AG09309 (cell line): ENCODE results near the gene CYP3A5.
A peak's percentile ranks its signal among the peaks of the same experiment; 100 is the strongest.

Experiments used
- DNase-seq: peaks from one replicate; pipeline ENCODE4 v3.0.0-alpha.2; 2010; ENCODE audit warnings: low read depth
- H3K4me3 ChIP-seq: 2 replicates; pipeline ENCODE4 v1.5.1; 2011; ENCODE audit warnings: mild to moderate bottlenecking, low read depth, low read length, moderate library complexity; ENCODE audit not compliant: control insufficient read depth
- TF ChIP-seq, protein P1 (sequence below): IDR thresholded peaks from 2 replicates; pipeline ENCODE4 v1.5.1; 2011; ENCODE audit warnings: mild to moderate bottlenecking, low read depth, low read length, inconsistent platforms; ENCODE audit not compliant: insufficient read depth, control insufficient read depth; ENCODE audit errors: missing control alignments

Gene CYP3A5

DNA sequence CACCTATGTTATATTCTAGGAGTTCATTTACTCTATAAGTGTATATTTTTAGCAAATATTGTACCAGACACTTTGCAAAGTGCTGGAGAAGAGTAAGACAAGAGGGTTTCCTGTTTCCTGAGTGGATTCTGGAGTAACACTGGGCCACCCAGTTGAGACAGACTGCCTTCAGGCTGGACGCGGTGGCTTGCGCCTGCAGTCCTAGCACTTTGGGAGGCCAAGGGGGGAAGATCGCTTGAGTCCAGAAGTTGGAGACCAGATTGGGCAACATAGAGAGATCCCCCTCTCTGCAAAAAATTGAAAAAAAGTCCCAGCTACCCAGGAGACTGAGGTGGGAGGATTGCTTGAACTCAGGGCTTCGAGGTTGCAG lies 63.8 kb downstream of the CYP3A5 start:
- TF ChIP-seq, protein P1, sequence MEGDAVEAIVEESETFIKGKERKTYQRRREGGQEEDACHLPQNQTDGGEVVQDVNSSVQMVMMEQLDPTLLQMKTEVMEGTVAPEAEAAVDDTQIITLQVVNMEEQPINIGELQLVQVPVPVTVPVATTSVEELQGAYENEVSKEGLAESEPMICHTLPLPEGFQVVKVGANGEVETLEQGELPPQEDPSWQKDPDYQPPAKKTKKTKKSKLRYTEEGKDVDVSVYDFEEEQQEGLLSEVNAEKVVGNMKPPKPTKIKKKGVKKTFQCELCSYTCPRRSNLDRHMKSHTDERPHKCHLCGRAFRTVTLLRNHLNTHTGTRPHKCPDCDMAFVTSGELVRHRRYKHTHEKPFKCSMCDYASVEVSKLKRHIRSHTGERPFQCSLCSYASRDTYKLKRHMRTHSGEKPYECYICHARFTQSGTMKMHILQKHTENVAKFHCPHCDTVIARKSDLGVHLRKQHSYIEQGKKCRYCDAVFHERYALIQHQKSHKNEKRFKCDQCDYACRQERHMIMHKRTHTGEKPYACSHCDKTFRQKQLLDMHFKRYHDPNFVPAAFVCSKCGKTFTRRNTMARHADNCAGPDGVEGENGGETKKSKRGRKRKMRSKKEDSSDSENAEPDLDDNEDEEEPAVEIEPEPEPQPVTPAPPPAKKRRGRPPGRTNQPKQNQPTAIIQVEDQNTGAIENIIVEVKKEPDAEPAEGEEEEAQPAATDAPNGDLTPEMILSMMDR, result no peak
- DNase-seq, result no peak
- H3K4me3 ChIP-seq, result peak overlapping the region; percentile 83

DNA sequence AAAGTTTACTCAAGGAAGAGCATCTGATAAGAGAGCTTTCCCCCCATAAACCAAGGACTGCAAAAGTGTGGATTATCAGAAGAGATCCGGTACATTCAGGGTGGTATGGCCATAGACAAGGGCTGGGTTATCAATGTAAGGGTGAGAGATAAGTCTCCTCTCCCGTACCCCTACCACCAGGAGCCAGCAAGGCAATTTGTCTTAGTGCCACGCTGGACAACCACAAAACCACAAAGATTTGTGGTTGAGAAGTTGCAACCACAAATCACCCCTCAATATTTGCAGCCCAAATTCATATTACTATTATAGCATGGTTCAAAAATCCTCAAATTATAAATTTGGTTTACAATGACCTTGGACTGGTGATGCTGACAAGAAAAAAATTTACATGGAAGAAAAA lies 65.3 kb downstream of the CYP3A5 start:
- H3K4me3 ChIP-seq, result no peak overlapping the region
- no peak for DNase-seq
- TF ChIP-seq, protein P1, result no peak

DNA sequence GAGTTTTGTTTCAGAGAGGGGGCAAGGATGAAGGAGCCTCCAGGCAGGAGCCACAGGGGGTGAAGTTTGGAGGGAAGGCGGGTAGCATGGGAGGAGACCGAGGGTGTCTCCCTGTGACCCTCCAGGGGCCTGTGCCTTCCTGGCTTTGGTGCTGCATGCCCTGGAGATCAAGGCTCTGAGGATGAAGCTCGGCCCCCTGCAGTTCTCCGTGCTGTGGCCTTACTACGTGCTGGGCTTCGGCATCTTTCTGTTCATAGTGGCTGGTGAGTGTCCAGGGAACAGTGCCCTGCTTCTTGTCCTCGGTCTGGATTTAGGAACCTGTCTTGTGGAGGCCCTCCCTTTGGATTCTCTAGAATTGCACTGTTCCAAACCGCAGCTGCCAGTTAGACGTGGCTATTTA lies 72.2 kb downstream of the CYP3A5 start:
- TF ChIP-seq, protein P1, result no peak
- DNase-seq, result no peak
- H3K4me3 ChIP-seq, result no peak overlapping the region

GRCh38 chr7:99606531-99606930 lies 73.3 kb downstream of the CYP3A5 start:
- H3K4me3 ChIP-seq, result no peak overlapping the region
- TF ChIP-seq, protein P1, result no peak
- no peak for DNase-seq

GRCh38 chr7:99605527-99605926 lies 74.3 kb downstream of the CYP3A5 start:
- DNase-seq, result no peak
- no peak overlapping the region for H3K4me3 ChIP-seq
- TF ChIP-seq, protein P1, result no peak

DNA sequence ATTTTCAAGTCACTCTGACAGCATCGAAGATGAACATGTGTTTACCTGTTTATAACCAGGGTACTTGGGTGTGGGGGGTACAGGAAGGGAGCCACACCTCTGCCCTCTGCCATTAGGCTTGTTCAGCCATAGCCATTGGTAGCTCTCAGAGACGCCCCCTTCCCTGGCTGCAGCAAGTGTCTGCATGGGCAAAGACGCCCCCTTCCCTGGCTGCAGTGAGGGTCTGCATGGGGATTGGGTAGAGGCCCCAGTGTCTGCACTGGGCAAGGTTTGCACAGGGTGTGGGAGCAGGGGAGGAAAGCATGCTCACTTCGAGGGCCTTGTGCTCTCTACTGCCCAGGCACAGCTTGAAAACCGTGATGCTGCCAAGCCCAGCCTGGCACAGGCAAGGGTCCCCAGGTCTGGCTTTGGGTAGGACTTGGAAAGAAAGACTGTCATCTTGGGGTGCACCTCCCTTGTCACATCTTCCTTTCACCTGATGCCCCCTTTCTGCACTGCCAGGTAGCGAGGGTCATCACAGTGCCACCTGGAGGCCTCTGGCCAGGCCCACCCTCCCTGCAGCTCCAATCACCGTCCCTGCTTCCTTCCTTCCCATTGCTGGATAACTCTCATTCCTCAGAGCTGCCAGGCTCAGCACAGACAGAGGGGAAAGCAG lies 78.0 kb downstream of the CYP3A5 start:
- no peak overlapping the region for H3K4me3 ChIP-seq
- no peak for DNase-seq
- TF ChIP-seq, protein P1, result no peak
